GM21619 (cell line): ENCODE measurements around the gene CXCL6.

Experiments
- ATAC-seq: cut with Tn5 transposase; IDR thresholded peaks from one replicate; pipeline ENCODE4 v1.9.1; 2021; ENCODE audit not compliant: unreplicated experiment

CXCL6 gene

DNA sequence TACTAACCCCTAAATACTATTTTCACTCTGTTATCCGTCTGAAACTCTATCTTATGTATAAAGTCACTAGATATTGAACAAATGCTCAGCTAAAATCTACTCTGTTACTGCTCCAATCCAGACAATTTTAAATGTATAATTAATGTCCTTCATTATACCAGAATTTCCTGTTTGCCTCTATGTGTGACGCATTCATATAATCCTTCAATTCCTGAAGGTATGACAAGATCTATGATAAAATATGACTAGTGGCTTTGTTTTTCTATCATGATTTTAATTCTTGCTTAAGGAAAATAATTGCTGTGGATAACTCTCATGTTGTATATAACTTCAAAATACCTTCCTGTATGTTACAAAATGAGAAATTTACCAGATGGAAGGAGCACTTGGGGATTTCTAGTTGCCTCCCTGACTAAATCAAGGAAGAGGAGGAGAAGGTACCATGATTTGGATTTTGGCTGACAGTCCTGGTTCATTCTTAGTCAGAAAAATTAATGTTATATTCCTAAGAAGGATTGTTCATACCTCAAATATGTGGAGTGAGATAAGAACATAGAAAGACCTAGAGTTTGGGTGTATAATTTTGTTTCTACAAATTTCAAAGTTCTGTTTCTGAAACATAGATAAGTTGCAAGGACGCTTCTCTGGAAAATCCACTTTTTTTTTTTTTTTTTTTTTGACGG, 4.9 kb downstream of the CXCL6 start:
- no peak for ATAC-seq

GRCh38 chr4:73842696-73843095, 6.2 kb downstream of the CXCL6 start:
- ATAC-seq: no peak

- ATAC-seq: no peak
Measured at GRCh38 chr4:73843369-73843768, 6.9 kb downstream of the CXCL6 start.

- no peak for ATAC-seq
Measured at GRCh38 chr4:73844345-73844744, 7.9 kb downstream of the CXCL6 start.

DNA sequence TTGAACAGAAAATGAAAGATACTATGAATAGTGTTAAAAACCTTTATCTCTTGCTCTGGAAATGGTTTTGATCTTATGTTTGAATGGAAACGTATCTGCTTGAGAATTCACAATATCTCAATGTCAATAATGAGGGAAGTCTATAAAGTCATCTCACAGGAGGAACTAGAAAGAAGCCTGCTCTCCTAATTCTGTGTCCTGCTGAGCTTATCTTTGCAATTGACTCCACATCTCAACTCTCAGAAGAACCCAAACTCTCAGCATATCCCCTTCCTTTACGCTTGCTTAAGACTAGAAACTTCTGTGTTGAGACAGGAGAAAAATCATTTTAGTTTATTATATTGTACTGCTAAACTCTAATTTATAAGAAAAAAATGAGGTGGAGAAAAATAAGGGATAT, 8.3 kb downstream of the CXCL6 start:
- no peak for ATAC-seq

- no peak for ATAC-seq
Measured at GRCh38 chr4:73847526-73848182, 11.2 kb downstream of the CXCL6 start.

DNA sequence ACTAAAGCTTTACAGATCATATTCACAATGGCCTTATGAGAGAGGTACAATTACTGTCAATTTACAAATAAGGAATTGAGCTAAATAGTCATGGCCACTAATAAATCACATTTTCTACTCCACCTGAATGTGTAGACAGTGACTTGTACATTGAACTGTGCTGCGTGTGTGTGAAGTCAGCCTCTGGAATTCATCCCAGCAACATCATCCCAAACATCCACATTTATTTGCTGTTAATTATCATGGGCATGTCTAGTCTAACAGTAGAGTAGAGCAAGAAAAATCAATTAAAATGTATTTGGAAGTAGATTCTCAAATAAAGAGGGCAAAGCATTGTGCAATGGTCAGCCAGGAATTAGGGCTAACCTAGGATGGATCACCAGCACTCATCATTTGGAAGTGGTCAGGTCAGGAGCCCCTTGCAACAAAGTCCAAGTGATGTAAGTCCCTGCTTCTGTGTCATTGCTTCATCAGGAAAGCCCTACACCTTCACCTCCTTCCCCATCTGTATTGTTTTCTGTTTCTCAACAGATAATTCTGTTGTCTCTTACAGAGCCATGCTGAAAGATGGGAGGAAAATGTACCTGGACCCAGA, 11.8 kb downstream of the CXCL6 start:
- no peak for ATAC-seq

GRCh38 chr4:73850261-73850970, 13.9 kb downstream of the CXCL6 start:
- no peak for ATAC-seq

GRCh38 chr4:73851293-73851692, 14.8 kb downstream of the CXCL6 start:
- no peak for ATAC-seq

DNA sequence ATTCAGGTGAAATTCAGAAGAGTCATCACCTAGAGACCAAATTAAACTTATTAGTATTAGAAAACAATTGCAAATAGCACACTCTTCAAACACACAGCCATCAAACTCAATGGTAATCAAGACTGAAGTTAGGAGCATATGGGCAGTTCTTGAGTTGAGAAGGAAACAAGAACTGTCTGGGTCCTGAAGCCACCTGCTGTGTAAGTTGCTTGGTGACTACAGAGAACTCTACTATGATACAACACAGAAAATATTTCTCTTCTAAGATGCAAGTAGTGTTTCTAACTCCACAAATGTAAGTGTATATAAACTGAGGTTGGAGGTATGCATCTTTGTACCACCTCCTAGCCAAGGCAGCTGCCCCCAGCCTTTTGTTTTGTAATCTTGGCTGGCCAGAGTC, 16.3 kb downstream of the CXCL6 start:
- ATAC-seq: no peak

DNA sequence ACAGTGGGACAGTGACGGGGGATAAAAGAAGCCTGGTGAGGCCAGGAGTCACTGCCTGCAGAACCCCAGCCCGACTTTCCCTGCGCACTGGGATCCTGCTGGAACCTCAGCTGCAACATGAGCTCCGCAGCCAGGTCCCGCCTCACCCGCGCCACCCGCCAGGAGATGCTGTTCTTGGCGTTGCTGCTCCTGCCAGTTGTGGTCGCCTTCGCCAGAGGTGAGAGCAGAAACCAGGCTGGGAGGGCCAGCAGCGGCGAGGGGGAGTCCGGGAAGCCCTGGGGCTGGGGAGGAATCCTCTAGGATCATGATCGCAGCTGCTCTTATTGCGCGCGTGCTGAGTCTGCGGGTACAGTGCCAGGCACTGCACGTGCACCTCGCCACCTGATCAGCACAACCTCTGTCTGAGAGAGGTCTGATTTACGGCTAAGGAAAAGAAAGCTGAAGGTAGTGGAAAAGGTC, 16.8 kb downstream of the CXCL6 start, which contains the start of gene PF4V1:
Gene PF4V1, plus strand, starts transcription at position 51 of the 459 bp plus-strand sequence. Its CDS starts 67 bp downstream, at position 118.
- no peak for ATAC-seq

- no peak for ATAC-seq
Measured at GRCh38 chr4:73853718-73854473, 17.4 kb downstream of the CXCL6 start.

- ATAC-seq: no peak
Measured at GRCh38 chr4:73855406-73855805, 18.9 kb downstream of the CXCL6 start.

DNA sequence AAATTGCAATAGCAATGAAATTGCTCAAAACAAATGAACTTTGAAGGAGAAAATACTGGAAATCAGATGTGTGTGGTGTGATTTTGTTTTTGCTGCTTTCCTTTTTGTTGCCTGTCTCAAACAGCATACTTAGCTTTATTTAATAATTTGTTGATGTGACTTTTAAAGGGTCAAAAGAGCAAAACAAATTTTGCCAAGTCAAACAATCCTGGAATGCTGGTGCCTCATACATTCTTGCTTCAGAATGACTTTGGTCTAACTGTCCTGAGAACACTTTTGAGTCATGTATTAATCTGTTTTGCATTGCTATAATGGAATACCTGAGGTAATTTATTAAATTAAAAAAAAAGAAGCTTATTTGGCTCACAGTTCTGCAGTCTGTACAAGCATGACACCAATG, 20.0 kb downstream of the CXCL6 start:
- no peak for ATAC-seq

DNA sequence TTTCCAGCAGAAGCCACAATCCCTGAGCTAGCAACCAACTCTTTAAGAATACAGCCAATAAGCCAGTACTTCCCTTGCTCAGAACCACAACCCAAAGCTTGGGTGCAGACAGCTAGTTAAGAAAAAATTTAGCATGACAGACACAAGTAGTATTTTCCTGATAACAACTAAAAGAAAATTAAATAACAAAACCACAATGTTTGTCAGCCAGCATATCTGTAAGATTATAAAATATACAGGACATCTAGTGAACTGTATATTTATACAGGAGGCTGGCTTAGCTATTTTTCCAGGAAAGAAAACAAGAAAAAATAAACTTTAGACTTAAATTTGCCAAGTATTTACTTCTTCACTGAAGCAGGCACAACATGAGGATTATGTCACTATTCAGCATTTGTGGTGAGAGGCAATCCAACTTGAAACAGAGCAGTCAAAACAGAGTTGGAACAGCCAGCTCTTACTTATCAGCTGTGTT, 23.2 kb downstream of the CXCL6 start:
- no peak for ATAC-seq

DNA sequence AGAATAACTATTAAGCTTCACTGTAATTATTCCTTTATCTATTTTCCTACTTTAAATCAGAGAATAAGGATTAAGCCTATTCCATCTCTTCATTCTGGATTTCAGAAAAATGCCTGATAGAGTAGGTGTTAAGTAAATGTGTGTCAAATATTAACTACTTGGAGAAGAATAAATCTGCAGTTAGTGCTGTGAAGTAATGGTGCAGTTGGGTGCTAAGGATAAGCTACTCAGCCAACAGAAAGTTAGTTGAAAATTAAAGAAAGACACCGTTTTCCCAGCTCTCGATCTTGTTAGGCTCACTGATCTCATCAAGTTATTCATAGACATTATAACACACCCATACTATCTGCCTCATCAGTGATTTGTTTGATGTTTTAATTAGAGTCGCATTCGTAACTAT, 23.7 kb downstream of the CXCL6 start:
- no peak for ATAC-seq

DNA sequence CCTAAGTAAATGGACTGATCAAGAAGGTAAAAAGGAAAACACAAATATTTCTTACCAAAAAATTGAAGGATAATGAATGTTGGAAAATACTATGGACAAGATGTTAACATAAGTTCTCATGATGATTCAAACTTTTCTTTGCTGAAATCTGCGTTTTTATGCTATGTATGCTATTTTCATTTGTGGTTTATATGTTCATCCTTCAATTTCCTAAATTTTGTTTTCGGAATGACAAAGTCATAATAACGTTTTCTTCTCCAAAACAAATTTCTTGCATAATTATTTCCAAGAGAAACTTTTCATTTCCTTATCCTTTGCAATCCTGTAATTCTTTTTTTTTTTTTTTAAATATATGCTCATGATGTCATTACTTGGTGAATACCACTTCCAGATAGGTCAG, 24.4 kb downstream of the CXCL6 start:
- ATAC-seq: no peak

DNA sequence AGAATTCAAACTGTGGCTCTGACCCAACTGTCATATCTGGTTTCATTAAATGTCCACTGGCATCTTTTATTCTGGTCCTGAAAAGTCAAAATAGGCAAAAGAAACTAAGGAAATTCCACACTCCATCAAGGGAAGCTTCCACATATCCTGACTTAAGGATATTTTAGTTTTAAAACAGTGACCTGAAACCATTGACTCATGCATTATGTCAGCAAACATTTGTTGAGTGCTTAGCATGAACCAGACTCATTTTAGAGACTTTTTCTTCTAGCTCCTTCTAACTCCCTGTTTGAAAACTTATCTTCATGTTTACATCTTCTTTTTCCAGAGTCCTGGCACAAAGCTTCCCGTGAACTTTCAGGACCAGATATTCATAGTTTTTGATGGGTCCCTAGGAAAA, 25.8 kb downstream of the CXCL6 start:
- ATAC-seq: no peak

DNA sequence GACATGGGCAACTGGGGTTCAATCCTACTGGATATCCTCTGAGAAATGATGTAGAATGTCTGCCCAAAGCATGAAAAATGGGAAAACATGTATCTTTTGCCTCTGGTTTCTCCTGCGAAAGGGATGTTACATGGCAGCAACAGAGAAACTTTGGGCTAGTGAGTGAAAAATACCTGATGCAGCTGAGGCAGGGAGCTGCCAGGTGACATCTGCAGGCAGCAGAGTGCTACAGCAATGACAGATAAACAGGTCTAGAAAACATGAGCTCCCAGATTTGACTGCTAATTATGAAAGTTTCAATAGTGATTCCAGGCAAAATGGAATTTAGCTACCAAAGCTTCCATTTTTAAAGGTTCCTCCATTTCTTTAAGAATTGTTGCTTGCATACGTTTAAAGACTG, 27.9 kb downstream of the CXCL6 start:
- no peak for ATAC-seq

DNA sequence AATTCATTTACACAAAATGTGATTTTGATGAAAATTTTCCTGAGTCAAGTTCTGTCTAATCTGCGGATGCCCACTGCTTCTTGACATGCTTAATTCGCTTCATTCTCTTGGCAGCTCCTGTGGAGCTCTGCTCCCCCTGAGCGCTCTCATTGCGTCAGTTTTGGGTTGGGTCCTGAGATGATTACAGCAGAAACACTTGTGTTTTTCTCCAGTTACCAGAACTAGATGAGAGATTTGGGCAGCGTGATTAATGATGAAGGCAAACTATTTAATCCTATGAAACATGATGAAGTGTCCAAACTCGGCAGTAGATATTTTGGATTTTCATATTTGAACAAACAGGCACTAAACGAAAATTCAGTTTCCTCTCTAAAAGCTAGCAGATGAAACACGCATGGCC, 28.5 kb downstream of the CXCL6 start:
- no peak for ATAC-seq
